Parathyroid adenoma (tissue), 2 donors: ENCODE data around the gene CSF1R.

Experiments used
- H2AFZ ChIP-seq: fragments of 300-600 bp; sonication (generic); one replicate; pipeline ENCODE4 v1.7.0; 2017; ENCODE audit warnings: antibody characterized with exemption, mild to moderate bottlenecking
- H3K27ac ChIP-seq: fragments of 300-600 bp; sonication (generic); one replicate; pipeline ENCODE4 v1.7.0; 2017
- H3K27me3 ChIP-seq: fragments of 300-600 bp; sonication (generic); one replicate; pipeline ENCODE4 v1.7.0; 2017; ENCODE audit warnings: low read length; ENCODE audit not compliant: control insufficient read depth, insufficient read depth
- H3K36me3 ChIP-seq: fragments of 300-600 bp; sonication (generic); one replicate; pipeline ENCODE4 v1.7.0; 2017; ENCODE audit warnings: low read length; ENCODE audit not compliant: control insufficient read depth, insufficient read depth
- H3K4me1 ChIP-seq: fragments of 300-600 bp; sonication (generic); one replicate; pipeline ENCODE4 v1.7.0; 2017; ENCODE audit warnings: control low read depth
- H3K4me2 ChIP-seq: fragments of 300-600 bp; sonication (generic); one replicate; pipeline ENCODE4 v1.7.0; 2017; ENCODE audit warnings: low read length
- H3K4me3 ChIP-seq: fragments of 300-600 bp; sonication (generic); one replicate; pipeline ENCODE4 v1.7.0; 2017; ENCODE audit warnings: low read depth, low read length
- H3K79me2 ChIP-seq: fragments of 300-600 bp; sonication (generic); one replicate; pipeline ENCODE4 v1.7.0; 2017; ENCODE audit warnings: control low read depth
- H3K9ac ChIP-seq: fragments of 300-600 bp; sonication (generic); one replicate; pipeline ENCODE4 v1.7.0; 2017; ENCODE audit warnings: mild to moderate bottlenecking
- H3K9me3 ChIP-seq: fragments of 300-600 bp; sonication (generic); one replicate; pipeline ENCODE4 v1.7.0; 2017; ENCODE audit warnings: low read length; ENCODE audit not compliant: control insufficient read depth
- TF ChIP-seq, protein P1 (sequence below): fragments of 300-600 bp; sonication (generic); IDR thresholded peaks from one replicate; pipeline ENCODE4 v1.7.0; 2017; ENCODE audit warnings: antibody characterized with exemption, mild to moderate bottlenecking
- donor health status: primary hyperparathyroidism.

Gene CSF1R

DNA sequence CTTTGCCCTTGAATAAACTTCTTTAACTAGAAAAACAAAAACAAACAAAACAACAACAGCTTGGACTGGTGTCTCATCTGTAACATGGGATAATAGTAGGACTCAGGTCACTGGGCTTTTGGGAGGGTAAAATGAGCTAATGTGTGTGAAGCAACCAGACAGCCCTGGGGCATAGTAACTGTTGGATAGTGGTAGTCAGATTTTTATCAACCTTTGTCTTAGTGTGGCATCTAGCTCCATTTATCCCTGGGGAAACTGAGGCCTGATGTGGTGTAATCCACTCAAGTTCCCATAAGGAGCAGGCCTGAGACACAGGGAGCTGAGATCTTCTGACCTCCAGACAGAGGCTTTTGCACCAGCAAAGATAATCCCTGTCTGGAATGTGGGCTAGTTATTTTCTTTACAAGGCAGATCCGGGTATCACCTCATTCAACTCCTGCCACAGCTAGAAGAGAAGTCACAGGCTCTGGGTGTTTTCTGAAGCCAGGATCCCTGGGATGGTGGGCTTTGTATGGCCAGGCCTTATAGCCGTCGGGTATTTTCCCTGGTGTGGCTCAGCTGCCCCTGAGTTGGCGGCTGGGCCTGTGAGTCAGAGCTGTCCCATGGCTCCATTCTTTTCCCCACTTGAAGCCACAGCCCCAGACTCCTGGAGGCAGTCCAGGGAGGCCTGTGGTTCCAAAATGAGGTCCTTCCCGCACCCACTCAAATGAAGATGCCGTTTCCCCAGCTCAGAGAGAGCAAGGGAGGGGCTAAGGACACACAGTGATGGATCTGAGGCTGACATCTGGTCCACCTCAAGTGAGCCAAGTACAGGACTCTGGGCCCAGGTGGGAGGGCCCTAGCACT, 26.1 kb upstream of the CSF1R start:
- Histone ChIP-seq H3K79me2 (no peaks in the 10 kb centered on the region), H3K4me3 (no peak overlapping the region), H3K36me3 (no peaks in the 10 kb centered on the region), H3K9me3 (no peaks in the 10 kb centered on the region), H3K4me1 (no peaks in the 10 kb centered on the region), H3K9ac (no peak overlapping the region), H2AFZ (no peak overlapping the region), H3K27me3 (no peaks in the 10 kb centered on the region), H3K4me2 (peak overlapping the region; percentile 38), H3K27ac (no peak overlapping the region)
- TF ChIP-seq, protein P1, sequence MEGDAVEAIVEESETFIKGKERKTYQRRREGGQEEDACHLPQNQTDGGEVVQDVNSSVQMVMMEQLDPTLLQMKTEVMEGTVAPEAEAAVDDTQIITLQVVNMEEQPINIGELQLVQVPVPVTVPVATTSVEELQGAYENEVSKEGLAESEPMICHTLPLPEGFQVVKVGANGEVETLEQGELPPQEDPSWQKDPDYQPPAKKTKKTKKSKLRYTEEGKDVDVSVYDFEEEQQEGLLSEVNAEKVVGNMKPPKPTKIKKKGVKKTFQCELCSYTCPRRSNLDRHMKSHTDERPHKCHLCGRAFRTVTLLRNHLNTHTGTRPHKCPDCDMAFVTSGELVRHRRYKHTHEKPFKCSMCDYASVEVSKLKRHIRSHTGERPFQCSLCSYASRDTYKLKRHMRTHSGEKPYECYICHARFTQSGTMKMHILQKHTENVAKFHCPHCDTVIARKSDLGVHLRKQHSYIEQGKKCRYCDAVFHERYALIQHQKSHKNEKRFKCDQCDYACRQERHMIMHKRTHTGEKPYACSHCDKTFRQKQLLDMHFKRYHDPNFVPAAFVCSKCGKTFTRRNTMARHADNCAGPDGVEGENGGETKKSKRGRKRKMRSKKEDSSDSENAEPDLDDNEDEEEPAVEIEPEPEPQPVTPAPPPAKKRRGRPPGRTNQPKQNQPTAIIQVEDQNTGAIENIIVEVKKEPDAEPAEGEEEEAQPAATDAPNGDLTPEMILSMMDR: no peak

- H2AFZ ChIP-seq: no peak overlapping the region
- TF ChIP-seq, protein P1: no peak
- no peak overlapping the region for H3K4me2 ChIP-seq
- no peak overlapping the region for H3K27ac ChIP-seq
- no peaks in the 10 kb centered on the region for H3K79me2 ChIP-seq
- no peaks in the 10 kb centered on the region for H3K36me3 ChIP-seq
- no peak overlapping the region for H3K9ac ChIP-seq
- no peaks in the 10 kb centered on the region for H3K9me3 ChIP-seq
- H3K4me3 ChIP-seq: no peak overlapping the region
- H3K4me1 ChIP-seq: no peaks in the 10 kb centered on the region
- H3K27me3 ChIP-seq: no peaks in the 10 kb centered on the region
Observed at GRCh38 chr5:150111122-150111521, 24.8 kb upstream of the CSF1R start.

DNA sequence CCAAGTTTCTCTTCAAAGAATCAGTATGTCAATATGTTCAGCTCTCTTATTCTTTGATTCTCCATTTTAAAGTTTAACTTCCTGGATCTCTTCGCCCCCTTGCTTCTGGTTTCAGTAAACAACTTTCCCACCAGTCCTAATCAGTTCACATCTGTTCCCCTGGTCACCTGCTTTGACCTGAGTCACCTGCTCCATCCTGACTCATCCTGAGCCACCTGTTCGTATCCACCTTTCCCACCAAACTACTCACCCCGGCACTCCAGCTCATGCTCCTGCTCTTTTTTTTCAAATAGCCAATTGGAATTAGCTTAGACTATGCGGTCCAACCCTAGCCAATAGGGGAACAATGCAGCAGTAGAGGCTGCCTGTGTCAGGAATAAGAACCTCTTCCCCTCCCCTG, 23.6 kb upstream of the CSF1R start:
- TF ChIP-seq, protein P1: no peak
- no peaks in the 10 kb centered on the region for H3K79me2 ChIP-seq
- H3K9ac ChIP-seq: no peak overlapping the region
- H3K4me3 ChIP-seq: no peak overlapping the region
- no peak overlapping the region for H3K27ac ChIP-seq
- no peaks in the 10 kb centered on the region for H3K36me3 ChIP-seq
- H3K4me1 ChIP-seq: no peaks in the 10 kb centered on the region
- H3K4me2 ChIP-seq: no peak overlapping the region
- H2AFZ ChIP-seq: no peak overlapping the region
- no peaks in the 10 kb centered on the region for H3K27me3 ChIP-seq
- H3K9me3 ChIP-seq: no peaks in the 10 kb centered on the region

DNA sequence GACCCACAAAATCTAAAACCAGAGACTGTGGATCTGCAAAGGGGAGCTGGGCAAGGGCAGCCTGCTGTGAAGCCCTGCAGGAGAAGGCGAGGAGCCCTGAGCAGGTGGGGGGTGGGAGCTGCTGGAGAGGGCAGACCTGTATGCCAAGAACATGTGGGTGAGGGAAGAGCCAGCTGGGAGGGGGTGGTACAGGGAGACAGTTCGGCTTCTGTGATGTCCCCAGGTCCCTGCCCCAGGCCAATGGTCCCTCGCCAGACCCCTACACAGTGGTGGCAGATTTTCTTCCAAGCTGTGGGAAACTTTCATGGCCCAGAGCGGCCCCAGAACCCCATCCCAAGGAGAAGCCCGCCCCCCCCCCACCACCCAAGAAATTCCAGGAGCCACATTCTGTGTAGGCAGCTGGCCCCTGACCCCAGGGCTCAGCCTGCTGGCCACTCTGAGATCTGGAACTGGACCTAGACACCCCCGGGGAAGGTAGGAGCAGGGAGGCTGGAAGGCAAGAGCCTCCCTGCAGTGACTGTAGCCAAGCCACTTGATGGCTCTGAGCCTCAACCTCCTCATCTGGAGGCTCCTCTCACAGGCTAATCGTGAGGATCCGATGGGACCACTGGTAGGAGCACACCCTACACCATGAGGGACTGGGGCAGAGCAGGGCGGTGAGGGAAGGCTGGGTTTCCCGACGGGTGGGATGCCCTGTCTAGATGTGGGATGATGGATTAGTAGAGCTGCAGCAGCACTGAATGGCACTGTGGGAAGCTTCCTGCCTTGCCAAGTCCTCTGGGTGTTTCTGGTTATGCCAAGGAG, 22.6 kb upstream of the CSF1R start:
- TF ChIP-seq, protein P1: no peak
- no peak overlapping the region for H3K4me2 ChIP-seq
- no peak overlapping the region for H3K27ac ChIP-seq

More for the DNA sequence above, 22.6 kb upstream of the CSF1R start:
- Histone ChIP-seq H3K9me3 (no peaks in the 10 kb centered on the region), H2AFZ (no peak overlapping the region), H3K4me3 (no peak overlapping the region), H3K4me1 (no peaks in the 10 kb centered on the region), H3K79me2 (no peaks in the 10 kb centered on the region), H3K36me3 (no peaks in the 10 kb centered on the region), H3K27me3 (no peaks in the 10 kb centered on the region), H3K9ac (no peak overlapping the region)
